Measurements from ENCODE around the gene SLC25A12.

The SLC25A12 gene

GRCh38 chr2:171747371-171747770, 146.7 kb downstream of the SLC25A12 start:
- Histone ChIP-seq H3K4me3 (ENCODE audit: insufficient read length, low read depth) (no peak overlapping the region), H3K9me3 (ENCODE audit: insufficient read depth, low read length) (no peaks in the 10 kb centered on the region), H3K36me3 (ENCODE audit: insufficient read depth, insufficient read length, low read length) (peaks cover 69% of the 10 kb centered on the region), H3K27me3 (ENCODE audit: insufficient read depth, insufficient read length) (no peaks in the 10 kb centered on the region), H3K4me1 (ENCODE audit: insufficient read depth, insufficient read length) (no peaks in the 10 kb centered on the region), H3K9ac (ENCODE audit: insufficient read length, low read depth) (no peak overlapping the region)
- DNase-seq (ENCODE audit: low read depth, low spot score): no peak
- TF ChIP-seq ZNF274 (IDR thresholded peaks at IDR 0.05; ENCODE audit: low read depth, low read length) (no peak), SUZ12 (IDR thresholded peaks at IDR 0.05; ENCODE audit: extremely low read depth, insufficient read depth, insufficient read length) (no peak), YY1 (IDR thresholded peaks at IDR 0.05; ENCODE audit: insufficient read depth, insufficient read length) (no peak)

- DNase-seq (ENCODE audit: low read depth, low spot score): no peak
- H3K27me3 ChIP-seq (ENCODE audit: insufficient read depth, insufficient read length): no peaks in the 10 kb centered on the region
- peaks cover 58% of the 10 kb centered on the region for H3K36me3 ChIP-seq (ENCODE audit: insufficient read depth, insufficient read length, low read length)
- H3K9me3 ChIP-seq (ENCODE audit: insufficient read depth, low read length): no peaks in the 10 kb centered on the region
- no peak overlapping the region for H3K9ac ChIP-seq (ENCODE audit: insufficient read length, low read depth)
- H3K4me1 ChIP-seq (ENCODE audit: insufficient read depth, insufficient read length): no peaks in the 10 kb centered on the region
- no peak overlapping the region for H3K4me3 ChIP-seq (ENCODE audit: insufficient read length, low read depth)
- no peak for TF ChIP-seq SUZ12 (IDR thresholded peaks at IDR 0.05; ENCODE audit: extremely low read depth, insufficient read depth, insufficient read length)
- TF ChIP-seq ZNF274 (IDR thresholded peaks at IDR 0.05; ENCODE audit: low read depth, low read length): no peak
- TF ChIP-seq YY1 (IDR thresholded peaks at IDR 0.05; ENCODE audit: insufficient read depth, insufficient read length): no peak
Observed at GRCh38 chr2:171745806-171746205, 148.2 kb downstream of the SLC25A12 start.

GRCh38 chr2:171745141-171745540, 148.9 kb downstream of the SLC25A12 start:
- no peak for TF ChIP-seq SUZ12 (IDR thresholded peaks at IDR 0.05; ENCODE audit: extremely low read depth, insufficient read depth, insufficient read length)
- TF ChIP-seq ZNF274 (IDR thresholded peaks at IDR 0.05; ENCODE audit: low read depth, low read length): no peak
- TF ChIP-seq YY1 (IDR thresholded peaks at IDR 0.05; ENCODE audit: insufficient read depth, insufficient read length): no peak
- DNase-seq (ENCODE audit: low read depth, low spot score): no peak
- Histone ChIP-seq H3K9me3 (ENCODE audit: insufficient read depth, low read length) (no peaks in the 10 kb centered on the region), H3K27me3 (ENCODE audit: insufficient read depth, insufficient read length) (no peaks in the 10 kb centered on the region), H3K9ac (ENCODE audit: insufficient read length, low read depth) (no peak overlapping the region), H3K4me3 (ENCODE audit: insufficient read length, low read depth) (no peak overlapping the region), H3K4me1 (ENCODE audit: insufficient read depth, insufficient read length) (no peaks in the 10 kb centered on the region), H3K36me3 (ENCODE audit: insufficient read depth, insufficient read length, low read length) (peaks cover 60% of the 10 kb centered on the region)

GRCh38 chr2:171742760-171743159, 151.3 kb downstream of the SLC25A12 start:
- peaks cover 53% of the 10 kb centered on the region for H3K36me3 ChIP-seq (ENCODE audit: insufficient read depth, insufficient read length, low read length)

GRCh38 chr2:171741189-171741588, 152.9 kb downstream of the SLC25A12 start:
- no peak overlapping the region for H3K4me3 ChIP-seq (ENCODE audit: insufficient read length, low read depth)
- no peak for TF ChIP-seq YY1 (IDR thresholded peaks at IDR 0.05; ENCODE audit: insufficient read depth, insufficient read length)
- TF ChIP-seq ZNF274 (IDR thresholded peaks at IDR 0.05; ENCODE audit: low read depth, low read length): no peak
- TF ChIP-seq SUZ12 (IDR thresholded peaks at IDR 0.05; ENCODE audit: extremely low read depth, insufficient read depth, insufficient read length): no peak
- H3K9ac ChIP-seq (ENCODE audit: insufficient read length, low read depth): no peak overlapping the region
- H3K4me1 ChIP-seq (ENCODE audit: insufficient read depth, insufficient read length): no peaks in the 10 kb centered on the region
- DNase-seq (ENCODE audit: low read depth, low spot score): no peak
- H3K27me3 ChIP-seq (ENCODE audit: insufficient read depth, insufficient read length): no peaks in the 10 kb centered on the region
- peaks cover 56% of the 10 kb centered on the region for H3K36me3 ChIP-seq (ENCODE audit: insufficient read depth, insufficient read length, low read length)
- no peaks in the 10 kb centered on the region for H3K9me3 ChIP-seq (ENCODE audit: insufficient read depth, low read length)

More at GRCh38 chr2:171742760-171743159, 151.3 kb downstream of the SLC25A12 start:
- no peak overlapping the region for H3K4me3 ChIP-seq (ENCODE audit: insufficient read length, low read depth)
- no peaks in the 10 kb centered on the region for H3K27me3 ChIP-seq (ENCODE audit: insufficient read depth, insufficient read length)
- H3K9ac ChIP-seq (ENCODE audit: insufficient read length, low read depth): no peak overlapping the region
- H3K9me3 ChIP-seq (ENCODE audit: insufficient read depth, low read length): no peaks in the 10 kb centered on the region
- no peaks in the 10 kb centered on the region for H3K4me1 ChIP-seq (ENCODE audit: insufficient read depth, insufficient read length)
- no peak for DNase-seq (ENCODE audit: low read depth, low spot score)
- TF ChIP-seq YY1 (IDR thresholded peaks at IDR 0.05; ENCODE audit: insufficient read depth, insufficient read length) (no peak), SUZ12 (IDR thresholded peaks at IDR 0.05; ENCODE audit: extremely low read depth, insufficient read depth, insufficient read length) (no peak), ZNF274 (IDR thresholded peaks at IDR 0.05; ENCODE audit: low read depth, low read length) (no peak)

- TF ChIP-seq SUZ12 (IDR thresholded peaks at IDR 0.05; ENCODE audit: extremely low read depth, insufficient read depth, insufficient read length) (no peak), YY1 (IDR thresholded peaks at IDR 0.05; ENCODE audit: insufficient read depth, insufficient read length) (no peak), ZNF274 (IDR thresholded peaks at IDR 0.05; ENCODE audit: low read depth, low read length) (no peak)
- Histone ChIP-seq H3K36me3 (ENCODE audit: insufficient read depth, insufficient read length, low read length) (peaks cover 69% of the 10 kb centered on the region), H3K4me1 (ENCODE audit: insufficient read depth, insufficient read length) (no peaks in the 10 kb centered on the region)
Observed at GRCh38 chr2:171735991-171736710, 157.9 kb downstream of the SLC25A12 start.

More at GRCh38 chr2:171735991-171736710, 157.9 kb downstream of the SLC25A12 start:
- H3K27me3 ChIP-seq (ENCODE audit: insufficient read depth, insufficient read length): no peaks in the 10 kb centered on the region
- no peak for DNase-seq (ENCODE audit: low read depth, low spot score)
- no peaks in the 10 kb centered on the region for H3K9me3 ChIP-seq (ENCODE audit: insufficient read depth, low read length)
- no peak overlapping the region for H3K9ac ChIP-seq (ENCODE audit: insufficient read length, low read depth)
- no peak overlapping the region for H3K4me3 ChIP-seq (ENCODE audit: insufficient read length, low read depth)
